HG03045 (cell line): ENCODE measurements around the gene DNAJC21.
A peak's percentile ranks its signal among the peaks of the same experiment; 100 is the strongest.

ENCODE experiments used
- ATAC-seq: cut with Tn5 transposase; IDR thresholded peaks from one replicate; pipeline ENCODE4 v1.9.1; 2021; ENCODE audit warnings: mild to moderate bottlenecking, moderate library complexity; ENCODE audit not compliant: unreplicated experiment

DNAJC21 gene

GRCh38 chr5:34929134-34929719 is at the start of gene DNAJC21:
DNAJC21 (plus strand) TSS chr5:34929559; CDS start chr5:34929820, 261 bp downstream.
- peak; percentile 87 for ATAC-seq

GRCh38 chr5:34881246-34881645 is 48.1 kb upstream of the DNAJC21 start:
- ATAC-seq, result no peak

GRCh38 chr5:34886392-34887119 is 42.8 kb upstream of the DNAJC21 start:
- ATAC-seq, result no peak

GRCh38 chr5:34889394-34889793 is 40.0 kb upstream of the DNAJC21 start:
- no peak for ATAC-seq

- ATAC-seq, result no peak
Observed at GRCh38 chr5:34891981-34892380, 37.4 kb upstream of the DNAJC21 start.

- ATAC-seq, result no peak
Observed at GRCh38 chr5:34892414-34892813, 36.9 kb upstream of the DNAJC21 start.

GRCh38 chr5:34894716-34895115 is 34.6 kb upstream of the DNAJC21 start:
- no peak for ATAC-seq

GRCh38 chr5:34895641-34896419 is 33.5 kb upstream of the DNAJC21 start:
- ATAC-seq, result no peak

GRCh38 chr5:34897646-34898045 is 31.7 kb upstream of the DNAJC21 start:
- ATAC-seq, result no peak

- peak; percentile 90 for ATAC-seq
Observed at GRCh38 chr5:34898258-34898895, 31.0 kb upstream of the DNAJC21 start.

- no peak for ATAC-seq
Observed at GRCh38 chr5:34899066-34899465, 30.3 kb upstream of the DNAJC21 start.

- ATAC-seq, result no peak
Observed at GRCh38 chr5:34900652-34901051, 28.7 kb upstream of the DNAJC21 start.

- no peak for ATAC-seq
Observed at GRCh38 chr5:34903260-34903659, 26.1 kb upstream of the DNAJC21 start.

GRCh38 chr5:34905564-34905963 is 23.8 kb upstream of the DNAJC21 start:
- ATAC-seq, result no peak

GRCh38 chr5:34913072-34913471 is 16.3 kb upstream of the DNAJC21 start:
- no peak for ATAC-seq

GRCh38 chr5:34914671-34915138 is 14.7 kb upstream of the DNAJC21 start:
- ATAC-seq, result peak; percentile 8

GRCh38 chr5:34915139-34915855 is 14.1 kb upstream of the DNAJC21 start, which contains the start of the genes BRIX1 and RAD1:
BRIX1 (plus strand) TSS chr5:34915711; CDS start chr5:34915739, 28 bp downstream.
RAD1 (minus strand) TSS chr5:34915504; CDS start chr5:34914892, 612 bp downstream.
- peak; percentile 99 for ATAC-seq

- peak; percentile 14 for ATAC-seq
Observed at GRCh38 chr5:34915856-34916192, 13.5 kb upstream of the DNAJC21 start.

- no peak for ATAC-seq
Observed at GRCh38 chr5:34916518-34916917, 12.8 kb upstream of the DNAJC21 start.

GRCh38 chr5:34918025-34918424 is 11.3 kb upstream of the DNAJC21 start:
- ATAC-seq, result no peak
